Measurements from ENCODE around the gene TOE1.
"Not testable (repeated sequence)": the region's sequence is repeated elsewhere in the genome, so short reads cannot be mapped to it uniquely, and the experiment has no call there.

GRCh38 chr1:45384213-45384612, 44.2 kb downstream of the TOE1 start:
- TF ChIP-seq, protein P1, sequence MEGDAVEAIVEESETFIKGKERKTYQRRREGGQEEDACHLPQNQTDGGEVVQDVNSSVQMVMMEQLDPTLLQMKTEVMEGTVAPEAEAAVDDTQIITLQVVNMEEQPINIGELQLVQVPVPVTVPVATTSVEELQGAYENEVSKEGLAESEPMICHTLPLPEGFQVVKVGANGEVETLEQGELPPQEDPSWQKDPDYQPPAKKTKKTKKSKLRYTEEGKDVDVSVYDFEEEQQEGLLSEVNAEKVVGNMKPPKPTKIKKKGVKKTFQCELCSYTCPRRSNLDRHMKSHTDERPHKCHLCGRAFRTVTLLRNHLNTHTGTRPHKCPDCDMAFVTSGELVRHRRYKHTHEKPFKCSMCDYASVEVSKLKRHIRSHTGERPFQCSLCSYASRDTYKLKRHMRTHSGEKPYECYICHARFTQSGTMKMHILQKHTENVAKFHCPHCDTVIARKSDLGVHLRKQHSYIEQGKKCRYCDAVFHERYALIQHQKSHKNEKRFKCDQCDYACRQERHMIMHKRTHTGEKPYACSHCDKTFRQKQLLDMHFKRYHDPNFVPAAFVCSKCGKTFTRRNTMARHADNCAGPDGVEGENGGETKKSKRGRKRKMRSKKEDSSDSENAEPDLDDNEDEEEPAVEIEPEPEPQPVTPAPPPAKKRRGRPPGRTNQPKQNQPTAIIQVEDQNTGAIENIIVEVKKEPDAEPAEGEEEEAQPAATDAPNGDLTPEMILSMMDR (IDR thresholded peaks at IDR 0.05): not testable (repeated sequence)
- not testable (repeated sequence) for TF ChIP-seq POLR2A, EP300 (IDR thresholded peaks at IDR 0.05)
